NCI-H526 (cell line): ENCODE measurements around the gene NCOA1.

ENCODE experiments used
- DNase-seq, 2 experiments: peaks; one replicate each; lab custom pipeline; 2025; lab: John Stamatoyannopoulos, UW

The NCOA1 gene

GRCh38 chr2:24697792-24698191 lies 206.7 kb downstream of the NCOA1 start:
- DNase-seq: no peak

- DNase-seq: no peak
These were observed 211.7 kb downstream of the NCOA1 start for GRCh38 chr2:24702800-24703199.

GRCh38 chr2:24704692-24705091 lies 213.6 kb downstream of the NCOA1 start:
- no peak for DNase-seq

GRCh38 chr2:24707143-24707542 lies 216.1 kb downstream of the NCOA1 start:
- no peak for DNase-seq

GRCh38 chr2:24708537-24709152 lies 217.6 kb downstream of the NCOA1 start:
- no peak for DNase-seq

GRCh38 chr2:24710806-24711205 lies 219.8 kb downstream of the NCOA1 start:
- DNase-seq: no peak

- DNase-seq: no peak
These were observed 220.8 kb downstream of the NCOA1 start for GRCh38 chr2:24711865-24712264.

GRCh38 chr2:24712296-24712695 lies 221.2 kb downstream of the NCOA1 start:
- no peak for DNase-seq

GRCh38 chr2:24717263-24717951 lies 226.4 kb downstream of the NCOA1 start:
- DNase-seq: no peak

- peak in 1 of 2 experiments; percentile 9 for DNase-seq
These were observed 229.3 kb downstream of the NCOA1 start for GRCh38 chr2:24720310-24720709.

- no peak for DNase-seq
These were observed 230.4 kb downstream of the NCOA1 start for GRCh38 chr2:24721470-24721869.

- no peak for DNase-seq
These were observed 231.2 kb downstream of the NCOA1 start for GRCh38 chr2:24722141-24722790.

GRCh38 chr2:24723191-24723590 lies 232.1 kb downstream of the NCOA1 start:
- no peak for DNase-seq

GRCh38 chr2:24723665-24724064 lies 232.6 kb downstream of the NCOA1 start:
- no peak for DNase-seq

GRCh38 chr2:24724111-24724775 lies 233.2 kb downstream of the NCOA1 start:
- no peak for DNase-seq

GRCh38 chr2:24725956-24726355 lies 234.9 kb downstream of the NCOA1 start:
- DNase-seq: no peak

- DNase-seq: no peak
These were observed 239.4 kb downstream of the NCOA1 start for GRCh38 chr2:24730481-24730880.

GRCh38 chr2:24731040-24731439 lies 240.0 kb downstream of the NCOA1 start:
- no peak for DNase-seq

- DNase-seq: no peak
These were observed 240.9 kb downstream of the NCOA1 start for GRCh38 chr2:24731923-24732322.

GRCh38 chr2:24734741-24735140 lies 243.7 kb downstream of the NCOA1 start:
- no peak for DNase-seq

- no peak for DNase-seq
These were observed 248.4 kb downstream of the NCOA1 start for GRCh38 chr2:24739354-24740025.

GRCh38 chr2:24740142-24740541 lies 249.1 kb downstream of the NCOA1 start:
- DNase-seq: no peak
